SW480 (cell line): Measurements from ENCODE around the gene DENND1A.
A peak's percentile ranks its signal among the peaks of the same experiment; 100 is the strongest.

ENCODE experiments used
- DNase-seq: peaks from one replicate; pipeline ENCODE4 v3.0.0-alpha.2; 2016; ENCODE audit warnings: low spot score

Gene DENND1A

GRCh38 chr9:123682746-123683145, 247.2 kb downstream of the DENND1A start:
- DNase-seq: no peak

GRCh38 chr9:123680352-123680751, 249.6 kb downstream of the DENND1A start:
- DNase-seq: no peak

DNA sequence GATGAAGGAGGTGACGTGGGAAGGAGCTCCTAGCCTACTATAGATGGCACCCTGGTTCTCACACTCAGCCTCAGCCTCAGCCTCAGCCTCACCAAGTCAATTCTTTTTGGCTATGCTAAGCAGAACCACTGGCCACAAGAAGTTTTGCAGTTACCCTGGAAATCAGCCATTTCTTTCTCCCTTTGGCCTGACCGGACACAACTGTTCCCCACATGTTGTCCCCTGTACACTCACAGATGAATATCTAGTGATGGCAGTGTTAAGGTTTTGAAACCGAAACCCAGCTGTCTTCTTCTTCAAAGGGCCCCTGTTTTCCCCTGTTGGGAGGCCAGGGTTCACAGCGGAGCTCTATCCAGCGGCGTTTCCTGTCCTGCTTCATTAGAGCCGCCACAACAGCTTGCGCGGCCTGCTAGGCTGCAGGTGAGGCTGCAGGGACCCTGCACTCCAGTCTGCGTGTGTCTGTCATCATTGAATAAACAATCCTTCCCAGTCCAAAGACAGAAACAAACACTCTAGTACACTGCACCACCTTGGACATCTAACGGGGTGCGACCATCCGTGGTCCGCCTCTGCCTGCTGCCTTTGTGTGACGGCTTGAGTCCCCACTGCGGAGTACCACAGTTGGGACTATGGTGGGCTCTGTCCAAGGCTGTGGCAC, 250.5 kb downstream of the DENND1A start:
- DNase-seq: no peak

DNA sequence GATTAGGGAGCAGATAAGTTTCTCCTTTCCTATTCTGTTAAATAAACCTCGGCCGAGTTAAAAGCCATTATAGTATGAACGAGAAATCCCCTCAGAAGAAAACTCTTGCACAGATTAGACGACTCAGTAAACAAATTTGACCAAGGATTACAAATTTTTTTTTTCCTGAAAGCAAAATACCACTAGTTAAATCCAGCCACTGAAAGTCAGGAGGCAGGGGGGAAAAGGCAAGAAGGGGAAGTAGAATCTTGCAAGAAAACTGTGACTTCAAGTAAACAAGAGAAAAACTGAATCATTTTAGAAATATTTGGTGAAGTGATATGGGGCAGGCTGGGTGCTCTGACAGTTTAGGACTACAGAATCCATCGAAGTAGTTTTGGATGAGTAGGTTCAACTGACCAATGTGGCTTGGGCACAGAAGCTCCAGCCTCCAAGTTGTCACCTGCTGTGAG, 251.0 kb downstream of the DENND1A start:
- no peak for DNase-seq

DNA sequence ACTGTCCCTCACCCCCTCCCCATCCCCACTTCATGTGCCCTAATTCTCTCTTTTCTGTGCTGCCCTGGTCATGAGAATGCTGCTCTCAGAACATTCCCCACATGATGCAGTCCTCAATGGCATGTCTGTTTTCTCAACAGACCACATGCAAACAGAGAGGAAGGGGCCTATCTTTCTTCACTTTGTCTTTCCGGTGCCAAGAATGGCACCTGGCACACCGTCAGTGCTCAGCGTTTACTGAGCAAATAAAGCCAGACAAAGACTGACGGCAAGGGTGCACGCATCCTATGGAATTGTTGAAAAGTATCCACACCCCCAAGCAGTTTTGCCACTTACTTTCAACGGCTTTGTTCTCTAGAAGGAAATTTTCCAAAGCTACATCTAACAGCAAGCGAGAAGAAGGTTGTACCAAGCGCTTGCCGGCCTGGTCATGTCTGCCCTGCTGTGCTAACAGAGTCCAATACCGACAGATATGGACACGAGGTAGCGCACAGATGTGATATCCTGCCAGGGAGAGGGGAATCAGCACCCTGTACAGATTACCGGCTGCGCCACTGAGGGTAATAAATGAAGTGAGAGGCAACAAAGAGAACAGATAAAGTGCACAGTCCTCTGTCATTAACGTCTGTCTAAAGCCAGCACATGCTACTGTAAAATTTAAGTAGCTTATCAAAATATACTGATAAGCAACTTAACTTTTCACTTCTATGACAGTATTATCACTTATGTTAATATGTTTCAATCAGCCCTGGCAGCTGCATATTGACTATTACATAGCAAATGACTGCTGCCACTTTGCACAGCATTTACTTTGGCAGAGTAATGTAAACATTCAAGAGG, 251.7 kb downstream of the DENND1A start:
- DNase-seq: no peak

GRCh38 chr9:123676869-123677268, 253.1 kb downstream of the DENND1A start:
- DNase-seq: no peak

DNA sequence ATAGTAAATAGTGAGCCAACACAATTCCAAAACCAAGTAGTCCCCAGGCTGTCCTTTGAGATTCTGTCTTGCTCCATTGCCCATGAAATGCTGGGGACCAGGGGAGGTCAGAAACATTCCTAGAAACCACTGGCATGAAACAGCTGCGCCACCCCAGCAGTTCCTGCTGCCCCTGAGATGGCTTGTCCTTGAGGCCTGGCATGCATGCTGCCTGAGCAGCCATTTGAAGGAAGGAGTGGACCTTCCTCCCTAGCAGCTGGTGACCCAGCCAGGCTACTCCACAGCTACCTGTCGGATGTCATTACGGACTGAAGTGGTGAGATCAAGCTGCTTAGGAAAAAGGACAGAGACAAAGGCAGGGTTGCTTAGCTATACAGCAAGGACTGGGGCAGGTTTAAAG, 260.6 kb downstream of the DENND1A start:
- peak; percentile 8 for DNase-seq

- DNase-seq: no peak
Observed at GRCh38 chr9:123663529-123663928, 266.4 kb downstream of the DENND1A start.

- no peak for DNase-seq
Observed at GRCh38 chr9:123662057-123662776, 267.7 kb downstream of the DENND1A start.

- no peak for DNase-seq
Observed at GRCh38 chr9:123660691-123661466, 269.0 kb downstream of the DENND1A start.

- DNase-seq: no peak
Observed at GRCh38 chr9:123659358-123659757, 270.6 kb downstream of the DENND1A start.

DNA sequence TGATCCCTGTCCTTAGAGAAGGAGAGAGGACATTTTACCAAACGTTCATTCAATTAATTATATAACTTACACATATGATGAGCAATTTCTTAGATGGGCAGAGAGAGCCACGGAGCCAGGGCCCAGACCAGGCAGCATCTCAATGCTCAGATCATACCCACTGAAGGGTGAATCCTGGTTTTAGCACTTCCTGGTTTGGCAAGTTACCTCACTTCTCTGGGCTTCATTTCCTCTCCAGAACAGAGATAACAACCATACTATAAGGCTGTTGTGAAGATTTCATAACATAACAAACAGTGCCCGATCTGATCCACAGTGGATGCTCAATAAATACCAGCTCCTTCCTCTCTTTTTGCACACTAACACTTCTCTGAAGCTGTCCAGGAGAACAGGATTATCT, 271.1 kb downstream of the DENND1A start:
- no peak for DNase-seq

- DNase-seq: no peak
Observed at GRCh38 chr9:123657941-123658340, 272.0 kb downstream of the DENND1A start.

- no peak for DNase-seq
Observed at GRCh38 chr9:123657099-123657498, 272.8 kb downstream of the DENND1A start.

DNA sequence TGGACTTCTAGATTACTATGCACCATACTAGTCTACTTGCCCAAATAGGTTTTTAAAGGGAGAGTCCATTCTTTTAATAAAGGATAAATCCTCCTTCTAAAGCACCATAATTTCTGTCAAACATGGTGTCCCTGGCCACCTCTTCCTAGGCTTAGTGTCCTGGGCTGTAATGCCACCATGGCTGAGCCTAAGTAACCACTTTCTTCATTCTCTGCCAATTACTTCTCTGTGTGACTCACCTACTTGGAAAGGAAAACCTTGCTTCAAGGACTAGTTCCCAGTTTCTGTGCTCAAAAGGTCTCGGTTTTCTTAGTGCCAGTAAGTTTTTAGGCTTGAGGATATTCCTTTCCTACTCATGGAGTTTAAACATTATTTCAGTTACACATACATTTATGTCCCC, 273.4 kb downstream of the DENND1A start:
- no peak for DNase-seq

DNA sequence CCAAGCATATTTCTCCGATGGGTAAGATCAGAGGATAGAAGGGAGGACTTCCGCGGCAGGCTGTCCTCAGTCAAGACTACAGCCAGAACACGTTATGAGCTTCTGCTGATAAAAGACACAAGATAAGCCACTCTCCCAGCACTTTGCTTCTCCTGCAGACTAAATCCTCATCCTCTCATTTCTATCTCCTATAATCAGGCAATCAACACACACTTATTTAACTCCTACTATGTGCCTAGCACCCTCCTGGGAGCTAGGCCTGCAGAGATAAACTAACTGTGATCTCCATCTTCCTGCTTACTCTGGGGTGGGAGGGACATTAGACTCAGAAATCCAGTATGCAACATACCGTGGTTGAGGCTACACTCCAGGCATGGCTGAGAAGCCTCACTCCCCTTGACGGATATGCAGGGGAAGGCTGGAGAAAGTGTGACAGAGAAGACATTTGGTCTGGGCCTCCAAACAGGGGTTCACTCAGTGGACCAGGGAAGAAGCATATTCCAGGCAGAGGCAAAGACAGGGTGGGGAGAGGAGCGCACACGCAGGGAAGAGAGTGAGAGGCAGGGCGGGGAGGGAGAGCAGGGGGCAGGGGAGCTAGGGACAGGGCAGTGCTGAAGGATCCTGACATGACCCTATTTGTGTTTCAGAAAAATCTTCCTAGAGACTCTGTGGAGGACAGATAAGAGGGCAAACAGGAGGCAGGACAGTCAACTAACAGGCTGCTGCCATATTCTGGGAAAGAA, 274.1 kb downstream of the DENND1A start:
- no peak for DNase-seq

DNA sequence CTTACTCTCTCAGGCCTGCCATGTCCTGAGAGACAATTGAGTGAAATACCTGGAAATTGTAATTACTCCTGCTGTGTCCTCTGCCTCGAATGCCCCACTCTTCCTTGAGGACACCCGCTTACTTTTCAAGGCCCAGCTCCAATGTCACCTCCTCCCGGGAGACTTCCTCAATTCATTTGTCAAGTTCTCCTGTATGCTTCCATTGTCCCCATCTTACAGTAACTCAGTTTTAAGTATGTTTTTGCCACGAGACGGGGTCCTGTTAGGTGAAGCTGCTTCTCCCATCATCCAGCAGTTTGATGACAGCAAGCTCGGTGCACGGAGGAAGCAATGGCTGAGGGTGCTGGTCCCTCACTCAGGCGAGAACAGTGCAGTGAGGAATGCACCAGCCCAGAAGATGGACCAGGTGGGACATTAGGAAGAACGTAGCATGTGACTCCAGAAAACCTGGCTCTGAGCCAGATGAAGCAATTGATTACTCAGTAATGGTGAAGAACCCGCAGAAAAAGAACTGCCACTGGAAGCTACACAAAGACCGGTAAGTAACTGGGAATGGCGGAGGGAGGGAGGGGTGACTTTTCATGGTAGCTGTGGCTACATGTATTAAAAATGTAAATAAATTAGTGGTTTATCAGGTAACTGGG, 274.8 kb downstream of the DENND1A start:
- DNase-seq: no peak

GRCh38 chr9:123654218-123654993, 275.5 kb downstream of the DENND1A start:
- DNase-seq: no peak

- no peak for DNase-seq
Observed at GRCh38 chr9:123652416-123652815, 277.5 kb downstream of the DENND1A start.

DNA sequence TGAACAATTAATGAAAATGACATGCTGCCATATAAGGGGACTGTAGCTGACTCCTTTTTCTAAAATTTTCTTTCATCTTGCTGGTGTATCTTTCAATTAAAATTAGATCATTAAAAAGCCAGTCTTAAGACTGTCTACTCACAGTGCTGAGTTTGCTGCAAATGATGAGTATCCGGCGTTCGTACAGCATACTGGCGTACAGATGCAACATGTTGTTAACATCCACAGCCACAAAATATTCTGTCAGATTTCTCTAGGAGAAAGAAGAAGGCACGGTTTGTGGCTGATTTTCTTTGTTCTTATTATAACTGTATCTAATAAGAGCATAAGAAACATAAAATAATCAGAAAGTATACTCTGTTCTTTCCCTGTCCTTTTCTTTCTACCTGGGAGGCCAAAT, 278.1 kb downstream of the DENND1A start:
- no peak for DNase-seq
